Upper lobe of right lung (tissue), 1 donor: ENCODE measurements around the gene TTF2. TPM values are rescaled to one million over a fixed set of nuclear protein-coding genes. Genes with fewer than 3 reads are reported as not detected.
A peak's percentile ranks its signal among the peaks of the same experiment; 100 is the strongest.

Experiments
- ATAC-seq: fragments of 200-7000 bp; cut with Tn5 transposase; one replicate; pipeline ENCODE4 v1.9.1; 2020; ENCODE audit warnings: mild to moderate bottlenecking, moderate library complexity
- DNase-seq: peaks from one replicate; pipeline ENCODE4 v3.0.0-alpha.2; 2020
- H3K27ac ChIP-seq: fragments of 200-600 bp; one replicate; pipeline ENCODE4 v1.8.0; 2022
- H3K27me3 ChIP-seq: fragments of 200-600 bp; one replicate; pipeline ENCODE4 v1.8.0; 2022; ENCODE audit warnings: mild to moderate bottlenecking
- H3K36me3 ChIP-seq: fragments of 200-600 bp; one replicate; pipeline ENCODE4 v1.8.0; 2022
- H3K4me1 ChIP-seq: fragments of 200-600 bp; one replicate; pipeline ENCODE4 v1.8.0; 2022
- H3K4me3 ChIP-seq: fragments of 200-600 bp; one replicate; pipeline ENCODE4 v1.8.0; 2022; ENCODE audit warnings: mild to moderate bottlenecking
- H3K9me3 ChIP-seq: fragments of 200-600 bp; one replicate; pipeline ENCODE4 v1.8.0; 2022
- intact Hi-C: fragments of 100-400 bp; cut with DNase I; formaldehyde crosslinking; loops from one replicate; pipeline ENCODE4 v1.11.0; 2022
- total RNA-seq: library from RNA; stranded (reverse); fragmentation: NEBNext Ultra II Directional; extraction: Animal tissue kit (Norgen Biotek cat#: 25700); gene quantifications from one replicate; pipeline ENCODE4 v1.2.1, GENCODE V29; 2021
- TF ChIP-seq, protein P1 (sequence below): fragments of 200-600 bp; IDR thresholded peaks from one replicate; pipeline ENCODE4 v1.8.0; 2022; ENCODE audit warnings: antibody characterized with exemption
- donor health status: DM: no; HTN: yes; CAD: no; lungs with severe emphysema.

Gene TTF2
- total RNA-seq, 1 donor from 2014 or later, result 14.8 TPM

DNA sequence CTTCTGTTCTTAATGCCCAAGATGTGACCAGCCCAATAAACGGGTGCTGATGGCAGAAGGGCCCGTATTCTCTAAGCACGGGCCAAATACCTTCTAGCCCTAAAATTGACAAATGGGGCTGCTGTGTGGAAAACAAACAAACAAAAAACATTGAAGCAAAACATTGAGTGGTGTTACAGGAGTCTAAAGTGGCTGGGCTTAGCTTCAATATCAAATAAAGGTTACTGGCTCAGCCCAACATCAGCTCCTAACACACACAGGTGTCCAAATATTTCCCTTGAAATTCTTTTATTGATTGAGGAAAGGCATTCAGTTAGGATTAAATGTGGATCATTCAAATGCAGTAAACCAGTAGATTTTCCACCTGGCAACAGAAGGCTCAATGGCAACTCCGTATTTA lies 13.3 kb upstream of the TTF2 start:
- TF ChIP-seq, protein P1, sequence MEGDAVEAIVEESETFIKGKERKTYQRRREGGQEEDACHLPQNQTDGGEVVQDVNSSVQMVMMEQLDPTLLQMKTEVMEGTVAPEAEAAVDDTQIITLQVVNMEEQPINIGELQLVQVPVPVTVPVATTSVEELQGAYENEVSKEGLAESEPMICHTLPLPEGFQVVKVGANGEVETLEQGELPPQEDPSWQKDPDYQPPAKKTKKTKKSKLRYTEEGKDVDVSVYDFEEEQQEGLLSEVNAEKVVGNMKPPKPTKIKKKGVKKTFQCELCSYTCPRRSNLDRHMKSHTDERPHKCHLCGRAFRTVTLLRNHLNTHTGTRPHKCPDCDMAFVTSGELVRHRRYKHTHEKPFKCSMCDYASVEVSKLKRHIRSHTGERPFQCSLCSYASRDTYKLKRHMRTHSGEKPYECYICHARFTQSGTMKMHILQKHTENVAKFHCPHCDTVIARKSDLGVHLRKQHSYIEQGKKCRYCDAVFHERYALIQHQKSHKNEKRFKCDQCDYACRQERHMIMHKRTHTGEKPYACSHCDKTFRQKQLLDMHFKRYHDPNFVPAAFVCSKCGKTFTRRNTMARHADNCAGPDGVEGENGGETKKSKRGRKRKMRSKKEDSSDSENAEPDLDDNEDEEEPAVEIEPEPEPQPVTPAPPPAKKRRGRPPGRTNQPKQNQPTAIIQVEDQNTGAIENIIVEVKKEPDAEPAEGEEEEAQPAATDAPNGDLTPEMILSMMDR, result no peak
- no peak for ATAC-seq

GRCh38 chr1:117047271-117047670 lies 12.9 kb upstream of the TTF2 start:
- DNase-seq (no peak), ATAC-seq (no peak)
- H3K9me3 ChIP-seq, result no peaks in the 10 kb centered on the region
- H3K36me3 ChIP-seq, result no peaks in the 10 kb centered on the region
- intact Hi-C loops, result no loop called here
- no peaks in the 10 kb centered on the region for H3K27me3 ChIP-seq
- peaks cover 10% of the 10 kb centered on the region for H3K4me1 ChIP-seq
- H3K27ac ChIP-seq, result no peak overlapping the region
- no peak overlapping the region for H3K4me3 ChIP-seq
- TF ChIP-seq, protein P1, result no peak

More for the DNA sequence above, 13.3 kb upstream of the TTF2 start:
- H3K36me3 ChIP-seq, result no peaks in the 10 kb centered on the region
- H3K9me3 ChIP-seq, result no peaks in the 10 kb centered on the region
- H3K27ac ChIP-seq, result no peak overlapping the region
- DNase-seq, result no peak
- H3K4me3 ChIP-seq, result no peak overlapping the region
- peaks cover 10% of the 10 kb centered on the region for H3K4me1 ChIP-seq
- intact Hi-C loops, result no loop called here
- H3K27me3 ChIP-seq, result no peaks in the 10 kb centered on the region

DNA sequence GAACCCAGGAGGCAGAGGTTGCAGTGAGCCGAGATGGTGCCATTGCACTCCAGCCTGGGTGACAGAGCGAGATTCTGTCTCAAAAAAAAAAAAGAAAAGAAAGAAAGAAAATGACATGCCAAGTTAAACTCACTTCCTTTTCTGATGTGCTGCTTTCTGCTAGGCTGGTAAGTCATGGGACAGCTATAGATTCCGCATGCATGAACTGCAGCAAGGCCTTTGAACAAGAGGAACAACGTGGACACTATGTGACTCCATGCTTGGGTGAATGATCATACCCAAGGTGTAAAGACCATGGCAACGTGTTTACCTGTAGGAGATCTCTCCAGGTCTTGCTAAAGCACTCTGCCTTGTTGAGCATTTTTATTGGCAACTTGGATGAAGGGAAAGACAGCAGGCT lies 10.3 kb upstream of the TTF2 start:
- no peak for DNase-seq
- no peaks in the 10 kb centered on the region for H3K9me3 ChIP-seq
- no peaks in the 10 kb centered on the region for H3K27me3 ChIP-seq
- H3K27ac ChIP-seq, result no peak overlapping the region
- no peaks in the 10 kb centered on the region for H3K36me3 ChIP-seq
- intact Hi-C loops, result loop anchor here (10.0 kb wide), 1 partner anchor 325 kb away; no protein-coding TSS in a partner anchor
- TF ChIP-seq, protein P1, result no peak
- peak; percentile 64 for ATAC-seq
- H3K4me3 ChIP-seq, result no peak overlapping the region
- H3K4me1 ChIP-seq, result peaks cover 10% of the 10 kb centered on the region

DNA sequence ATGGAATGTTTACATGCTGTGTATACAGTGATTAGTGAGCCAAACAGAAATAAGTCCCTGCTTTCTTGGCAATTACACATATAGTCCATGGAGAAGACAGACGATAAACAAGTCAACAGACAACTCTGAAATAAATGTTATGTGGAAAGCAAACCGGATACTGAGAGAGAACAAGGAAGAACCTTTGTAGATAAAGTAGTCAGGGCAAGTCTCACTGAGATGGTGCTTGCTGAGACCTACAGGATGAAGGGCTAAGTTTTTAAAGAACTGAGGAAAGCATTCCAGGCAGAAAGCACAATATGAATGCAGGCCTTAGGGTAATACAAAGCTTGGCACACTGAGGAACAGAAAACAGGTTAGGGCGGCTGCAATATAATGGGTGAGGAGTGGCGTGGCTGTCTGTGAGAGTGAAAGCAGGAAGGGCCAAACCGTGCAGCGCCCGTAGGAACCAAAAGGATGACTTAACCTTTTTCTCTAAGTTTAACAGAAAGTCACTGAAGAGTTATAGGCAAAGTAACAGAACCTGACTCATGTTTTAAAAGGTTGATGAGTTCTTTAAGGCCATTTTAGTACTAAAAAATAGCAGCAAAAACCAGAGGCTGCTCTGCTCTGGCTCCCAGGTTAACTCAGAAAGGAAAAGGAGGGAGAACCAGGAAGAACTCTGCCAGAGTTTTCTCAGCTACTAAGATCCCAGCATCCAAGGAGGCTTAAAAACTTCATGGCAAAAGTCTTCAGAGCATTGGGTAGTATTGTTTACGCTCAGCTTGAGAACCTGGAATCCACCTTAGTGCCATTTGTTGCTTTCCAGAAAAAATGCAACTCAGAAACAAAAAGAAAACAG lies 8.7 kb upstream of the TTF2 start:
- peak; percentile 75 for ATAC-seq
- Histone ChIP-seq H3K4me1 (peaks cover 10% of the 10 kb centered on the region), H3K4me3 (peak overlapping the region; percentile 28), H3K9me3 (no peaks in the 10 kb centered on the region), H3K27ac (peak overlapping the region; percentile 33), H3K27me3 (no peaks in the 10 kb centered on the region), H3K36me3 (no peaks in the 10 kb centered on the region)
- intact Hi-C loops, result loop anchor here (10.0 kb wide), 1 partner anchor 327 kb away; no protein-coding TSS in a partner anchor
- TF ChIP-seq, protein P1, result no peak
- no peak for DNase-seq

DNA sequence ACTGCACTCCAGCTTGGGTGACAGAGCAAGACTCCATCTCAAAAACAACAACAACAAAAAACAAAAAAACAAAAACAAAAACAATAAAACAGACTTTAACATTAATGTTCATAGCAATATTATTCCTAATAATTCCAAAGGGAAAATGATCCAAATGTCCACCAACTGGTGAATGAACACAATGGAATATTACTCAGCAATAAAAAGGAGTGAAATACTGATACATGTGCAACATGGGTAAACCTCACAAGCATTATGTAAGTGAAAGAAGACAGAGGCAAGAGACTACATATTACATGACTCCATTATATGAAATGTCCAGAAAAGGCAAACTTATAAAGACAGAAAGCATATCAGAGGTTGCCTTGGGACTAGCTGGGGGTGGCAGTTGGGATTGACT lies 6.1 kb upstream of the TTF2 start:
- DNase-seq (no peak), ATAC-seq (no peak)
- intact Hi-C loops, result loop anchor here (10.0 kb wide), 1 partner anchor 329 kb away; no protein-coding TSS in a partner anchor
- no peaks in the 10 kb centered on the region for H3K36me3 ChIP-seq
- no peak overlapping the region for H3K4me3 ChIP-seq
- peaks cover 10% of the 10 kb centered on the region for H3K4me1 ChIP-seq
- no peak overlapping the region for H3K27ac ChIP-seq
- TF ChIP-seq, protein P1, result no peak
- H3K27me3 ChIP-seq, result no peaks in the 10 kb centered on the region
- H3K9me3 ChIP-seq, result no peaks in the 10 kb centered on the region
